ENCODE results near the gene NXN. TPM values are rescaled to one million over a fixed set of nuclear protein-coding genes. Genes with fewer than 3 reads are reported as not detected.

The NXN gene
- total and polyA plus RNA-seq, 2 donors (not counting 1 experiment from before 2014, with no cell fraction given) = 0.04 to 0.17 TPM

GRCh38 chr17:1007310-1008007 lies 27.9 kb upstream of the NXN start:
- no peaks in the 10 kb centered on the region for H3K27me3 Mint-ChIP-seq
- WGBS (ENCODE audit: insufficient coverage) = 96% methylated on average over 16 of the region's 16 CpGs
- TF ChIP-seq CTCF (IDR thresholded peaks at IDR 0.05) = no peak
- TF ChIP-seq EZH2 (IDR thresholded peaks at IDR 0.05; ENCODE audit: borderline replicate concordance, insufficient read depth, low read depth, low read length, poor library complexity, severe bottlenecking) = no peak

GRCh38 chr17:1006054-1006453 lies 26.5 kb upstream of the NXN start:
- intact Hi-C loops (cut with micrococcal nuclease) = no loop called here
- no peaks in the 10 kb centered on the region for H3K79me2 ChIP-seq (ENCODE audit: control insufficient read depth, insufficient read depth, low read length)
- no peak overlapping the region for H2AFZ ChIP-seq (ENCODE audit: insufficient read depth, low read depth, low read length, poor library complexity, severe bottlenecking)
- Mint-ChIP-seq H3K9me3 (ENCODE audit: insufficient read depth) (no peaks in the 10 kb centered on the region), H3K27me3 (no peaks in the 10 kb centered on the region), H3K4me3 (no peak overlapping the region), H3K4me1 (no peaks in the 10 kb centered on the region), H3K27ac (no peak overlapping the region)
- ATAC-seq (ENCODE audit: low read depth) (no peak), DNase-seq (no peak)
- TF ChIP-seq EZH2 (IDR thresholded peaks at IDR 0.05; ENCODE audit: borderline replicate concordance, insufficient read depth, low read depth, low read length, poor library complexity, severe bottlenecking) = no peak
- no peak for TF ChIP-seq CTCF (IDR thresholded peaks at IDR 0.05)
- no peaks in the 10 kb centered on the region for H3K4me1 ChIP-seq (ENCODE audit: control insufficient read depth in 2 of 2, insufficient read depth in 2 of 2, low read length in 2 of 2)
- POLR2A ChIA-PET = no interaction called here
- H3K9me3 ChIP-seq (ENCODE audit: control extremely low read depth in 1 of 3, control insufficient read depth in 2 of 3, insufficient read depth in 1 of 3, low read length in 2 of 3) = no peaks in the 10 kb centered on the region
- H3K27ac ChIP-seq (ENCODE audit: low read length in 2 of 2) = no peak overlapping the region
- H3K4me3 ChIP-seq (ENCODE audit: control extremely low read depth in 1 of 5, extremely low read depth in 1 of 5, insufficient read depth in 1 of 5, low read depth in 2 of 5, low read length in 4 of 5) = no peak overlapping the region
- CTCF ChIA-PET = no interaction called here
- WGBS (ENCODE audit: insufficient coverage) = 79% methylated on average over 16 of the region's 16 CpGs
- H3K27me3 ChIP-seq (replicated peaks in 1 of 4; ENCODE audit: control extremely low read depth in 1 of 4, control insufficient read depth in 3 of 4, insufficient read depth in 4 of 4, low read length in 3 of 4) = no peaks in the 10 kb centered on the region
- H3K9ac ChIP-seq (ENCODE audit: low read length) = no peak overlapping the region
- peaks cover 7 to 83% of the 10 kb centered on the region in 2 experiments for H3K36me3 ChIP-seq (replicated peaks in 1 of 2; ENCODE audit: control extremely low read depth in 1 of 2, control insufficient read depth in 1 of 2, extremely low read depth in 1 of 2, insufficient read depth in 2 of 2, low read length in 1 of 2)
- H4K20me1 ChIP-seq (ENCODE audit: control insufficient read depth, insufficient read depth, low read length, poor library complexity, severe bottlenecking) = peaks cover 10% of the 10 kb centered on the region
- H3K4me2 ChIP-seq (replicated peaks; ENCODE audit: low read depth, low read length, poor library complexity, severe bottlenecking) = no peak overlapping the region

More at GRCh38 chr17:1007310-1008007, 27.9 kb upstream of the NXN start:
- H3K4me1 Mint-ChIP-seq = no peaks in the 10 kb centered on the region
- no peak overlapping the region for H3K27ac Mint-ChIP-seq
- POLR2A ChIA-PET = no interaction called here
- no peak overlapping the region for H3K4me3 Mint-ChIP-seq
- Histone ChIP-seq H3K4me2 (replicated peaks; ENCODE audit: low read depth, low read length, poor library complexity, severe bottlenecking) (no peak overlapping the region), H3K36me3 (replicated peaks in 1 of 2; ENCODE audit: control extremely low read depth in 1 of 2, control insufficient read depth in 1 of 2, extremely low read depth in 1 of 2, insufficient read depth in 2 of 2, low read length in 1 of 2) (peaks cover 4 to 77% of the 10 kb centered on the region in 2 experiments), H3K4me3 (ENCODE audit: control extremely low read depth in 1 of 5, extremely low read depth in 1 of 5, insufficient read depth in 1 of 5, low read depth in 2 of 5, low read length in 4 of 5) (no peak overlapping the region), H3K27ac (ENCODE audit: low read length in 2 of 2) (no peak overlapping the region), H3K9ac (ENCODE audit: low read length) (no peak overlapping the region), H3K4me1 (ENCODE audit: control insufficient read depth in 2 of 2, insufficient read depth in 2 of 2, low read length in 2 of 2) (no peaks in the 10 kb centered on the region), H3K9me3 (ENCODE audit: control extremely low read depth in 1 of 3, control insufficient read depth in 2 of 3, insufficient read depth in 1 of 3, low read length in 2 of 3) (no peaks in the 10 kb centered on the region), H4K20me1 (ENCODE audit: control insufficient read depth, insufficient read depth, low read length, poor library complexity, severe bottlenecking) (peaks cover 6% of the 10 kb centered on the region), H3K27me3 (replicated peaks in 1 of 4; ENCODE audit: control extremely low read depth in 1 of 4, control insufficient read depth in 3 of 4, insufficient read depth in 4 of 4, low read length in 3 of 4) (no peaks in the 10 kb centered on the region), H3K79me2 (ENCODE audit: control insufficient read depth, insufficient read depth, low read length) (no peaks in the 10 kb centered on the region), H2AFZ (ENCODE audit: insufficient read depth, low read depth, low read length, poor library complexity, severe bottlenecking) (no peak overlapping the region)
- intact Hi-C loops (cut with micrococcal nuclease) = no loop called here
- DNase-seq (no peak), ATAC-seq (ENCODE audit: low read depth) (no peak)
- CTCF ChIA-PET = interaction anchor here (0.8 kb wide), 1 partner anchor 8 kb away, joined by 3 read pairs; no protein-coding TSS in a partner anchor
- no peaks in the 10 kb centered on the region for H3K9me3 Mint-ChIP-seq (ENCODE audit: insufficient read depth)

All from B cell (primary cell).